Measurements from ENCODE around the gene DOK7. TPM values are rescaled to one million over a fixed set of nuclear protein-coding genes. Genes with fewer than 3 reads are reported as not detected.

The DOK7 gene
- total RNA-seq, 4 donors from 2014 or later = not detected

GRCh38 chr4:3422808-3423297 lies 40.3 kb upstream of the DOK7 start:
- no peak for TF ChIP-seq CTCF (IDR thresholded peaks at IDR 0.05; ENCODE audit: low read depth)

- TF ChIP-seq CTCF (IDR thresholded peaks at IDR 0.05; ENCODE audit: low read depth) = no peak
These were observed 39.7 kb upstream of the DOK7 start for GRCh38 chr4:3423406-3423805.

GRCh38 chr4:3423952-3424351 lies 39.2 kb upstream of the DOK7 start:
- TF ChIP-seq CTCF (IDR thresholded peaks at IDR 0.05; ENCODE audit: low read depth) = no peak

GRCh38 chr4:3424522-3425095 lies 38.5 kb upstream of the DOK7 start:
- no peak for TF ChIP-seq CTCF (IDR thresholded peaks at IDR 0.05; ENCODE audit: low read depth)

- no peak for TF ChIP-seq CTCF (IDR thresholded peaks at IDR 0.05; ENCODE audit: low read depth)
These were observed 36.5 kb upstream of the DOK7 start for GRCh38 chr4:3426465-3427133.

- TF ChIP-seq CTCF (IDR thresholded peaks at IDR 0.05; ENCODE audit: low read depth) = no peak
These were observed 36.0 kb upstream of the DOK7 start for GRCh38 chr4:3427134-3427476.

GRCh38 chr4:3427706-3428446 lies 35.2 kb upstream of the DOK7 start:
- TF ChIP-seq CTCF (IDR thresholded peaks at IDR 0.05; ENCODE audit: low read depth) = no peak
